ENCODE results near the gene INIP. TPM values are rescaled to one million over a fixed set of nuclear protein-coding genes. Genes with fewer than 3 reads are reported as not detected.

The INIP gene
- total RNA-seq, 1 experiment from 2014 or later = 24.5 TPM

GRCh38 chr9:112747094-112747493 is 29.2 kb upstream of the INIP start:
- H3K18ac ChIP-seq (ENCODE audit: insufficient read length, low read depth, low read length) = no peak overlapping the region
- WGBS (ENCODE audit: extremely low coverage, insufficient read length, low lambda C conversion rate) = no CpG with 5 or more reads among the region's 7 CpGs
- H2AFZ ChIP-seq (ENCODE audit: low read length) = no peak overlapping the region
- H3K27ac Mint-ChIP-seq = no peak overlapping the region
- H2BK12ac ChIP-seq (ENCODE audit: insufficient read length, low read depth, low read length) = no peak overlapping the region
- no peak overlapping the region for H3K14ac ChIP-seq (ENCODE audit: insufficient read depth, low read length)
- H3K79me1 ChIP-seq (ENCODE audit: insufficient read depth, low read depth, low read length, poor library complexity, severe bottlenecking) = no peaks in the 10 kb centered on the region
- no peak overlapping the region for H2BK5ac ChIP-seq (ENCODE audit: insufficient read length, low read length)
- peaks cover 14% of the 10 kb centered on the region for H3K23me2 ChIP-seq (ENCODE audit: insufficient read length, low read depth, low read length, poor library complexity, severe bottlenecking)
- no peak overlapping the region for H3K23ac ChIP-seq (ENCODE audit: insufficient read length, low read depth, low read length)
- no peak overlapping the region for H3T11ph ChIP-seq (ENCODE audit: low read length)
- H4K5ac ChIP-seq (ENCODE audit: insufficient read length, low read depth, low read length) = no peak overlapping the region
- H4K91ac ChIP-seq (ENCODE audit: insufficient read length, low read depth, low read length) = no peak overlapping the region
- H3K36me3 Mint-ChIP-seq (ENCODE audit: insufficient read depth in 1 of 3, low read depth in 3 of 3) = no peaks in the 10 kb centered on the region
- H4K8ac ChIP-seq (replicated peaks; ENCODE audit: insufficient read length, low read depth, low read length) = no peak overlapping the region
- no peak overlapping the region for H2AK5ac ChIP-seq (ENCODE audit: insufficient read length, low read length)
- no peak overlapping the region for H3K4me2 ChIP-seq (ENCODE audit: insufficient read depth, insufficient read length, low read length)
- no peaks in the 10 kb centered on the region for H3K9me3 ChIP-seq (ENCODE audit: control insufficient read depth, low read depth, low read length)
- H3K9ac ChIP-seq (ENCODE audit: extremely low read depth, insufficient read length, low read length) = no peak overlapping the region
- peaks cover 24 to 25% of the 10 kb centered on the region in 2 experiments for H3K4me1 Mint-ChIP-seq
- no peak overlapping the region for H3K56ac ChIP-seq (ENCODE audit: insufficient read length, low read depth, low read length)
- H3K4me1 ChIP-seq (ENCODE audit: insufficient read depth, low read length) = peaks cover 7% of the 10 kb centered on the region; the same call in 1 of the 2 replicates
- no peak overlapping the region for H3K27ac ChIP-seq (ENCODE audit: insufficient read length, low read depth, low read length)
- no peaks in the 10 kb centered on the region for H3K79me2 ChIP-seq (ENCODE audit: insufficient read depth, low read length)
- H3K4me3 Mint-ChIP-seq = no peak overlapping the region
- TF ChIP-seq, protein P1, sequence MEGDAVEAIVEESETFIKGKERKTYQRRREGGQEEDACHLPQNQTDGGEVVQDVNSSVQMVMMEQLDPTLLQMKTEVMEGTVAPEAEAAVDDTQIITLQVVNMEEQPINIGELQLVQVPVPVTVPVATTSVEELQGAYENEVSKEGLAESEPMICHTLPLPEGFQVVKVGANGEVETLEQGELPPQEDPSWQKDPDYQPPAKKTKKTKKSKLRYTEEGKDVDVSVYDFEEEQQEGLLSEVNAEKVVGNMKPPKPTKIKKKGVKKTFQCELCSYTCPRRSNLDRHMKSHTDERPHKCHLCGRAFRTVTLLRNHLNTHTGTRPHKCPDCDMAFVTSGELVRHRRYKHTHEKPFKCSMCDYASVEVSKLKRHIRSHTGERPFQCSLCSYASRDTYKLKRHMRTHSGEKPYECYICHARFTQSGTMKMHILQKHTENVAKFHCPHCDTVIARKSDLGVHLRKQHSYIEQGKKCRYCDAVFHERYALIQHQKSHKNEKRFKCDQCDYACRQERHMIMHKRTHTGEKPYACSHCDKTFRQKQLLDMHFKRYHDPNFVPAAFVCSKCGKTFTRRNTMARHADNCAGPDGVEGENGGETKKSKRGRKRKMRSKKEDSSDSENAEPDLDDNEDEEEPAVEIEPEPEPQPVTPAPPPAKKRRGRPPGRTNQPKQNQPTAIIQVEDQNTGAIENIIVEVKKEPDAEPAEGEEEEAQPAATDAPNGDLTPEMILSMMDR (conservative IDR thresholded peaks at IDR 0.05) = no peak
- H3K27me3 ChIP-seq (ENCODE audit: insufficient read depth, low read length) = 0 out of 2 replicates have a peak, but pooled peaks cover 1% of the 10 kb centered on the region
- H3K27me3 Mint-ChIP-seq (ENCODE audit: low read depth) = peaks cover 8% of the 10 kb centered on the region
- H2BK20ac ChIP-seq (ENCODE audit: low read depth, low read length, poor library complexity, severe bottlenecking) = no peak overlapping the region
- no peak for DNase-seq
- H2BK15ac ChIP-seq (ENCODE audit: low read depth, low read length) = no peak overlapping the region
- H2BK120ac ChIP-seq (ENCODE audit: low read depth, low read length, poor library complexity, severe bottlenecking) = no peak overlapping the region
- no peak overlapping the region for H3K4ac ChIP-seq (ENCODE audit: low read depth, low read length)
- H3K9me3 Mint-ChIP-seq = no peaks in the 10 kb centered on the region; a peak in 1 of 5 replicates
- no peaks in the 10 kb centered on the region for H4K20me1 ChIP-seq (ENCODE audit: control insufficient read depth, insufficient read depth, insufficient read length)

Measured in H9 (cell line).